Eye (tissue), 1 donor: Measurements from ENCODE around the gene GNAQ.
"Not testable (repeated sequence)": the region's sequence is repeated elsewhere in the genome, so short reads cannot be mapped to it uniquely, and the experiment has no call there.

ENCODE experiments used
- DNase-seq: peaks from one replicate; pipeline ENCODE4 v3.0.0-alpha.2; 2015

Gene GNAQ

DNA sequence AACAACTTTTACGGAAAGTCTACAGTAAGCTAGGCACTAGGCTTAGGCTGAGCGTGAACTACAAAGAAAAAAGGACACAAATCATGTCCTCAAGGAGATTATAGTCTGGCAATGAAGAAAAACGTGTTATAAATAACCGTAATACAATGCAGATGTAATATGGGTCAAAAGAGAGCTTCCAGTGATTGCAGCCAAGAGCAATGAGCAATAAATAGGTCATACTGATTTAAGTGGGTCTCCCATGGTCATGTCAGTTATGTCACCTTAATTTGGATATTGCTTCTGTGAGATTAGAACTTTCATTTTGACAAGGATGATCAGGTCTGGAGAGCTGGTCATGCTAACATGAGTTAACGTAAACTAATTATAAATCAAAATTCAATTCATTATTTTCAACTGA is 224.9 kb downstream of the GNAQ start:
- no peak for DNase-seq

GRCh38 chr9:77805810-77806209 is 225.8 kb downstream of the GNAQ start:
- no peak for DNase-seq

GRCh38 chr9:77803423-77803822 is 228.2 kb downstream of the GNAQ start:
- no peak for DNase-seq

DNA sequence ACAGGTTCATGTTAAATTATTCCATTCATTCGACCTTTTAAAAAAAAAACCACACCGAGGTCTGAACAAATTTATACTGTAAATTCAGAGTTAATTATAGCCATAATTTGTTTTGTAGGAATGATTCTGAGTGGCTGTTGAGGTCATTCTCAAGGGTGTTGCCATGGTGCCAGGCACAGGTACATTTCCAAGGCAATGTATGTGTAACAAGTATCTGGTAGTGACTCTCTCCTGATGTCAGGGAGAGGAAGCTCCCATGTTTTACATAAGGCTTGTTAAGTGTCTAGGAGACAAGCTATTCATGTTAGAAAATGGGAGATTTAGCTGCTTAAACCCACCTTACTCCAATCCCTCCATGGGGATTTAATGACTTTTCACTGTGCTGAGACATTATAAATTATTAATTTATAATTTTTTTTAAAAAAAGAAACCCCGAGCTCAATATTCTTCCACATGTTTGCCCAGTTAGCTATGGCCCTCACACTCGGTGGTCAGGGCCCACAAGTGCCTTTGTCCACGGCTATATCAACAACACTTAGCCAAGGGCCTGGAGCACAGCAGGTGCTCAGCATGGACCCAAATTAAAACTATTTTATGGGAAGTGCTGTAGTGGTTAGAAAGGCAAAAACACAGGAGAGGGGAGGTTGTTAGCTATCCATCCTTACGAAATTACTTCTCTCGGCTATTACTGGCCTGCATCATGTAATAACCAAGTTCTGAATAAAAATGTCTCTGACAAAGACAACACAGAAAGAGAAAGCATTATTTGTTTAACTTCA is 228.9 kb downstream of the GNAQ start:
- peak; percentile 22 for DNase-seq

DNA sequence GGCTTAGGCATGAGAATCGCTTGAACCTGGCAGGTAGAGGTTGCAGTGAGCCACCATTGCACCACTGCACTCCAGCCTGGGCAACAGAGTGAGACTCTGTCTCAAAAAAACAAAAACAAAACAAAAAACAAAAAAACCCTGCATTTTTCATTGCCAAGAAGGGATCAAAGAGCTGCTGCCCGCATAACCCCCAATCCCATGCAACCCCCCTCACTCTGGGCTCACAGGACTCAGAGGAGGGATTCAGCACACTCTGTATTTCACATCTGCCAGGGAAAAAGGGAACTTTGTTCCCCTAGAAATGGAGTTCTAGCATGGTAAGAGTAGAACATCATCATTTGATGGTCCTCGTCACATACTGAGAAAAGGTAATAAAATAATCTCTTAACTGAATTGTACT is 229.5 kb downstream of the GNAQ start:
- no peak for DNase-seq

- no peak for DNase-seq
Measured at GRCh38 chr9:77800924-77801551, 230.6 kb downstream of the GNAQ start.

DNA sequence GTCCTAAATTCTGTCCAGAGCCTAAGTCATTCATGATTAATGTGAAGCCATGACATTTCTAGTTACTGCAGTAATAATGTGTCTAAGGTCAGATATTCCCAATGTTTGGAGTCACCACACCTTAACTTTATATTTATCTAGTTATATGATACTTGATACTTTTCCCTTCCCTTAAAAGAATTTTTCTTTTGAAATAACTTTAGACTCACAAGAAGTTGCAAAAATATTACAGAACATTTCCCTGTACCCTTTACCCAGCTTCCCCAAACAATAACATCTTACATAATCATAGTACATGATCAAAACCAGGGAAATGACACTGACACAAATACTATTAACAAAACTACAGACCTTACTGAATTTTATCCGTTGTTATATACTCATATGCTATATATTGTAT is 233.5 kb downstream of the GNAQ start:
- DNase-seq, result no peak

DNA sequence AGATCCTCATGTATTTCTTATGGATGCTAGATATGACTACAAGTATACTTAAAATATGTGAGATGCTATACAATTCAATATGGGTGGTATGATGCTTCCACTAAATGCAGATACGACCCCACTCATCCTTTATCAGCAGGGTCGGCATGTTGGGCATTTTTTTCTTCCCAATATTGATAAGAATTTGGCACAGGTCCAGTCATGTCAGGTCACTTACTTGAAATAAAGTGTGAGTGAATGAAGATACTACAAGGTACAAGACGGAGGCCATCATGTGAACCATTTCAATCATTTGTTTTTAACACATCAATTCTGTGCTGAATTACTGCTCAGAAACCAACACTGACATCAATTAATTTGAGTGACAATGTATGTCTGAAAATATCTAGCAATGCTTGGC is 236.6 kb downstream of the GNAQ start:
- no peak for DNase-seq

DNA sequence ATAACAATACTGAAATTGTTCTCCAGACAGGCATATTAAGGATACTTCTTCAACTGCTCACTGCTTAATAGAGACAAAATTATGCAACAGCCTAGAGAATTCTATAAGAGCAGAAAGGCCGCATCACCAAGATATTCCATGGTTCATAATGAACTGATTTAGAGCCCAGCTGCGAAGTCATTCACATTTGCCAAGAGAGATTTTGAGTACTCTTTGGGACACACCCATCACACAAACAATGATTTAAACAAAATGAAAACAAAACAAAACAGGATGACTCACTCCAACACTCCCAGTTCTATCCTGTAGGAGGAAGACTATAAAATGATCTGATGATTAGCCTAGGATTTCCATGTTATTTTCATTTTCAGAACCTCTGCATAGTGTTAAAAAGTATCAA is 237.8 kb downstream of the GNAQ start:
- DNase-seq, result peak; percentile 29

DNA sequence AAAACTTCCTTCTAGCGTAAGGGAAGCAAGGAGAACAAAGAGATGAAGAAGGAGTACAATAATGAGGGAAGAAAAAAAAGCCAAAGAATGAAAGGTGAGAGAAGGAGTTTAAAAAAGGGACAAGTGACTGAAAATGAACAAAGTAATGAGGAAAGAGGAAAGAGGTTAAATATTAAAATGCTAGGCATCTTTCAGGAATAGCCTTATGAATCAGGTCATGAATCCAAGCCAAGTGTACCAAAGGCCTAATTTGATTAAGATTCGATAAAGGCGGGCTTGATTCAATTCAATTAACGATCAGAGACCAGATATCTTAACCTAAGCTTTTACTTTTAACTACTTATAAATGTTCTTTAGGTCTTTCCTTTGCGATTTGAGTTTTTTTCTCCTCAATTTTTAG is 241.7 kb downstream of the GNAQ start:
- DNase-seq, result no peak

DNA sequence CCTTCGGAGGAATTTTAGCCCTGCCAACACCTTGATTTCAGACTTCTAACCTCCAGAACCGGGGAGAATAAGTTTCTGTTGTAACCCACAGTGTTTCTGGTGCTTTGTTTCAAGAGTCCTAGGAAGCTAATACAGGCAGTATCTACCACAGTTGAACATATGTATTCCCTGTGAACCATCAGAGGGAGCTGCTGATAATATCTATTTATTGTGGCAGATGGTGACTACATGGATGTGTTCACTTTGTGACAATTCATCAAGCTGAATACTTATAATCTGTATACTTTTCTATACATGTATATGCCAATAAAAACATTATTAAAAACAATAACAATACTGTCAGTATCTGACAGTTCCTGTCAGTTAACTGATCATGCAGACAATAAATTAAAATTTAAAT is 246.3 kb downstream of the GNAQ start:
- DNase-seq, result no peak

- DNase-seq, result no peak
Measured at GRCh38 chr9:77783518-77783917, 248.1 kb downstream of the GNAQ start.

GRCh38 chr9:77779010-77779409 is 252.6 kb downstream of the GNAQ start:
- no peak for DNase-seq

DNA sequence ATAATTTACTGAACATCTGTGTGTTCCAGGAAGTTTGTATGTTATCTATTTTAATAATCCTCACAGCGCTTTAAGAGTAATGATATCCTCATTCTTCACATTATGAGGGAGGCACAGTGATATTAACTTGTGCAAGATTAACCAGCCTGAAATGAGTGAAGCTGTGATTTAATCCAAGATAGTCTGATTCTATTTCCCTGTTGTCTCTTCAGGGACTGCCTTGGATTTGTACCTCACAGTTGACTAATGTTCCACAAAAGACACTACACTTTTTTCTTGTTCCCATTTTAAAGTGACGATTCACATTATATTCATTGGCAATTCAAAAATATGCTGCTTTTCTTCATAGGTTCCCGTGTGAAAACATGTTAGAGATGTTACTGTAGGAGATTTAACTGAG is 258.2 kb downstream of the GNAQ start:
- DNase-seq, result no peak

DNA sequence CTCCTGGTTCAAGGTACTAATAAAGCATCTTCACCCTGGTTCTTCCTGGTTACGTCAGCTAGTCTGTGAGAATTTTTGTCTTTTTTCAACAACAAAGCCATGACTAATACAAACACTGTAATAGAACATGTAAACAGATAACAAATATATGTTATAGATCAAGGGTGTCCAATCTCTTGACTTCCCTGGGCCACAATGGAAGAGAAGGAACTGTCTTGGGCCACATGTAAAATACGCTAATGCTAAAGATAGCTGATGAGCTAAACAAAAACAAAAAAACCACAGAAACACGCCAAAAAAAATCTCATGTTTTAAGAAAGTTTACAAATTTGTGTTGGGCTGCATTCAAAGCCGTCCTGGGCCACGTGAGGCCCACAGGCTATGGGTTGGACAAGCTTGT is 259.0 kb downstream of the GNAQ start:
- no peak for DNase-seq

DNA sequence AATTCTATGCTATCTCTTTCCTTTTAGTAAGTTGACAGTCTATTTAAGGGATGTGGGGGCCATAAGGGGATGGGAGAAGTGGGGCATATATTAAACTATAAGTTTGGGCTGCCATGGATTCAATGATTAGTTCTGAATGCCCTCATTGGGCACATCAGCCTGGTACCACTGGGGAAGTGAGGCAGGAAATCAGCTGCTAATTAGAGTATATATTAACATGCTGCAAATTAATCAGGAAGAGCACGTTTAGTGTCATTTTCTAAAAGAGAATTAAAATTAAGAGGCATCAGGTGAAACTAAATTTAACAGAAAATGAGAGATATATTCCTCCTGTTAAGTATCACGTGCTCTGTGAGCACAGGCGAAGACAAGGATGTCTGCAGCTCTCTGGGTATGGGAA is 260.4 kb downstream of the GNAQ start:
- DNase-seq, result no peak

DNA sequence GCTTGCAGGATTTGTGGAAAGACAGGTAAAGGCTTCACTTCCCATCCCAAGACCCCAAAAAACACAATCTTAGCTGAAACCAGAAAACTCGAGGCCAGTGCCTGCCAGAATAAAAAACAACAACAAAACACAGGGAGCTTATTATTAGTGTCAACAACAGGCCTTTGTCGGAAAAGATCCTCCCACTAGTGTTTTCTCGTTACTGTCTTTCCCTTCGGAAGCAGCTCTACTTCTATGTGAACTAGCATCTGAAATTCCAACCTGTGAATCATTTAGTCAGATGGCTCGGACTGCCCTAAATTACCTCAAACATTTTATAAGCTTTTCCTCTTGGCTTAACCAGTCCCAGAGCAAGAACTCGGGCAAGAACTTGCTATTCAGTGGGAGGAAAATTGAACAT is 261.3 kb downstream of the GNAQ start:
- DNase-seq, result no peak

DNA sequence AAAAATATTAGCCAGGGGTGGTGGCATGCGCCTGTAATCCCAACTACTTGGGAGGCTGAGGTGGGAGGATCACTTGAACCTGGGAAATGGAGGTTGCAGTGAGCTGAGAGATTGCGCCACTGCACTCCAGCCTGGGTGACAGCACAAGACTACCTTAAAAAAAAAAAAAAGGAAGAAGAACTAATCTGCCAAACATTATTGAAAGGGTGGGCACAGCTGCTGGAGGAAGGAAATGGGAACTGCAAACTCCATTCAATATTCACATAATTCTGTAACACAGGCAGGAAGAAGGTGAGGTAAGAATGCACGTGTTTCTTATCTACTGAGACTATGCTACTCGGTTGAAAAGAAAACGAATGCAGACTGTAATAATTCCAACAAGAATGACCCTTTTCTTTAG is 262.4 kb downstream of the GNAQ start:
- DNase-seq, result no peak

DNA sequence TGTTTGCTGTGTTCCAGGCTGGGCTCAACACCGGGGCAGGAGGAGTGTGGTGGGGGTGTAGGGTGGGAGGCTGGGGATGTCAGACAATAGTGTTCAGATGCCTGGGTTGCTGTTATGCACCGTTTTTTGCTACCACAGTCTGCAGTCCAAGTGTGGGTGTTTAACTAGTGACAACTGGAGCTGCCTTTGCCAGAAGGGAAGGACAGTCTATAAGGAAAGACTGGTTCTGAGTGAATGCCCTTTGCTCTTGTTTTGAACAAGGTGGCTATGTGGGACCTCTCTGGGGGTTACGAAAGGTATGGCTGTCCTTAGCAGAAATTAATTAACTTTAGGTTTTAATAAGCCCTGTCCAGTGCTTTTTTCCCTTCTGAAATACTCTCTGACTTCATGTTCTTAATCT is 265.0 kb downstream of the GNAQ start:
- no peak for DNase-seq

GRCh38 chr9:77765781-77766259 is 265.8 kb downstream of the GNAQ start:
- DNase-seq, result no peak

DNA sequence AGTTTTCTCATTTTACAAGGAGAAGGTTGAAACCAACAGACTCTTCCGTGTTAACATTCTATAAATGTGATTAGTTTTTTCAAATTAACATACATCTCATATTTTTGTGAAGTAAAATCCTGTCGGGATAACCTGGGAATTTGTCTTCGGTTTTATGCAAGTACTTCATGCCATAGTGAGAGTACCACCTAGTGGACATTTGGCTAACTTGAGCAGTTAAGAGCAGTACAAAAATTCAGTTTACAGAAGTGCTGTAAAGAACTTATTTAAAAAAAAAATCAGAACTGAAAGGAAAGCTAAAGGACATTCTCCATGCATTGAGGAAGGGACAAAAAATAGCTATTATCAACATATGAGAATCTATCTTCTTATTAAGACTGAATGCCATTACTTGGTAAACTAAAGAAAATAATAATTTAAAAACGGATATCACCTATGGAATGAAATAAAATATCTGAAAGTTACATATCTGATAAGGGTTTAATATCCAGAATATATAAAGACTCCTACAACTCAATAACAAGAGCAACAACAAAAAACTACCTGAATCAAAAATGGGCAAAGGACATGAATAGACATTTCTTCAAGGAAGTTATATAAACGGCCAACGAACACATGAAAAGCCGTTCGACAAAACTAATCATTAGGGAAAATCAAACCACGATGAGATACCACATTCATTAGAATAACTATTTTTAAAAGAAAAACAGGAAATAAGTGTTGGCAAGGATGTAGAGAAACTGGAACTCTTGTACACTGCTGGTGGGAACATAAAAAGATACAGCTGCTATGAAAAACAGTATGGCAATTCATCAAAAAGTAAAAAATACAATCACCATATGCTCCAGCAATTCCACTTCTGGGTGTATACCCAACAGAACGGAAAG is 266.5 kb downstream of the GNAQ start:
- no peak for DNase-seq

GRCh38 chr9:77763566-77763965 is 268.0 kb downstream of the GNAQ start:
- no peak for DNase-seq

DNA sequence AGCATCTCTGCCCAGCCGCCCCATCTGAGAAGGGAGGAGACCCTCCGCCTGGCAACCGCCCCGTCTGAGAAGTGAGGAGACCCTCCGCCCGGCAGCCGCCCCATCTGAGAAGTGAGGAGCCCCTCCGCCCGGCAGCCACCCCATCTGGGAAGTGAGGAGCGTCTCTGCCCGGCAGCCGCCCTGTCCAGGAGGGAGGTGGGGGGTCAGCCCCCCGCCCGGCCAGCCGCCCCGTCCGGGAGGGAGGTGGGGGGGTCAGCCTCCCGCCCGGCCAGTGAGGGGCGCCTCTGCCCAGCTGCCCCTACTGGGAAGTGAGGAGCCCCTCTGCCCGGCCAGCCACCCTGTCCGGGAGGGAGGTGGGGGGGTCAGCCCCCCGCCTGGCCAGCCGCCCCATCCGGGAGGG is 270.7 kb downstream of the GNAQ start:
- not testable (repeated sequence) for DNase-seq

DNA sequence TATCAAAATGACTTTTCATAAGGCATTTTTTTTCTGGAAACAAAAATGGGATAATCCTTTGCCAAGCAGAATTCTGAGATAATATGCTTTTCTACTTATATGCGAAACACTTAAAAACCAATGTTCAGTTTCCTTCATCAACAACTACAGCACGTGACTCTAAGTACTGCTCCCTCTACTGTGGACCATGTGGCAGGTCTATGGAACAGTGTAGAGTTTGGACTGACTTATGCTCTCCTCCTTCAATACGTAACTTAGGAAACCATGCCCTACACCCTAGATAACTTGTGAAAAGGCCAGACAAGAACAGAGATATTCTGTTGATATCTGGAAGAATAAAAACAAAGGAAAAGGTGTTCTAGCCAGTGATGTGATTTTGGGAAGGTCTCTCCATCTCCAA is 272.2 kb downstream of the GNAQ start:
- no peak for DNase-seq
